Adrenal gland (tissue), 5 donors: ENCODE data around the gene GPR6.

Experiments
- CTCF ChIP-seq, 6 experiments: fragments of 450-650 bp in 4 of 6; fragments of 200-600 bp in 2 of 6; sonication (generic) in 1 of 6; IDR thresholded peaks; 1 replicate in 5 of 6; 2 replicates in 1 of 6; pipeline versions ENCODE4 v1.5.1 to v1.8.0; 2016 to 2021; ENCODE audit warnings: antibody characterized with exemption in 6 of 6, mild to moderate bottlenecking in 2 of 6, moderate library complexity in 1 of 6
- POLR2A ChIP-seq, 2 donors: fragments of 450-650 bp; IDR thresholded peaks; one replicate each; pipeline ENCODE4 v1.6.1; 2017; ENCODE audit warnings: antibody characterized with exemption in 2 of 2, mild to moderate bottlenecking in 2 of 2, moderate library complexity in 1 of 2
- donor health status: DM: no; HTN: no; CAD: no.

GRCh38 chr6:109934293-109934692 lies 43.8 kb upstream of the GPR6 start:
- TF ChIP-seq CTCF (IDR thresholded peaks at IDR 0.05) = no peak
- TF ChIP-seq POLR2A (IDR thresholded peaks at IDR 0.05) = no peak
